ENCODE results near the gene TMEM221.
A peak's percentile ranks its signal among the peaks of the same experiment; 100 is the strongest.
"Not testable (repeated sequence)": the region's sequence is repeated elsewhere in the genome, so short reads cannot be mapped to it uniquely, and the experiment has no call there.

Gene TMEM221

DNA sequence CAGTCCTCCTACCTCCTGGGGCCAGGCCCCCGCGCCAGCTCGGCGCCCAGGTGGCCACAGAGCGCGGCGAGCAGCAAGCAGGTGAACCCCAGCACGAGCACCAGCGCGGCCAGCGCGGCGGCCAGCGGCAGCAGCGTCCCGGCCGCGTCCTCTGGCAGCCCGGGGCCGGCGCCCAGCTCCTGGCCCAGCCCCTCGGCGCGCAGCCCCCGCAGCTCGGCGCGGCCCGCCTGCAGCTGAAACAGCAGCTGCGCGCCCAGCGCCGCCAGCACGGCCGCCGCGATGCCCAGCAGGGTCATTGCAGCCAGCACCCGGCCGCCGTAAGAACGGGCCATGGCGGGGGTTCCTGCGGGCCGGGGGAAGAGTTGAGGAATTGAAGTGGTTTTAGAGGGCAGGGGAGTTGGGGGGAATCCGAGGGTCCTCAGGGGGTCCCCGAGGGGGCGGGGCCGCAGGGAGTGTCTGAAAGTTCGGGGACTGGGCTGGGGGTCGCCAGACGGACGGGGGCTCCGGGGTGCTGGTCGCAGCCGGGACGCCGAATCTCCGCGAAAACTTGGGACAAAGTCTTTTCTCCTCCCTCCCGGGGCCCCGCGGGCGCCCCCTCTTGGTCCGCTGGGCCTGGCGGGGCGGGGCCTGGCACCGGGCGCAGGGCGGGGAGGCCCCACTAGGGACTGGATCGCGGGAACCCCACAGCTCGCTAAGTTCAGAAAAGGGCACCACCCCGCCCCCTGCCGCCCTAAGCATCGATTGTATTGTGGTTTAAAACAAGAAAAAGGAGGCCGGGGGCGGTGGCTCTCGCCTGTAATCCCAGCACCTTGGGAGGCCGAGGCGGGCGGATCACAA, at the start of gene TMEM221:
Gene TMEM221, minus strand, starts transcription at position 538 of the 837 bp plus-strand sequence. Its CDS starts 206 bp downstream, at position 332.
- peak; percentile 16 for DNase-seq (ENCODE audit: low spot score)

GRCh38 chr19:17497149-17497798, 48.8 kb upstream of the TMEM221 start:
- DNase-seq (ENCODE audit: low spot score), result no peak

- DNase-seq (ENCODE audit: low spot score), result peak; percentile 86
Measured at GRCh38 chr19:17496337-17496997, 48.0 kb upstream of the TMEM221 start.

GRCh38 chr19:17495639-17496296, 47.3 kb upstream of the TMEM221 start:
- DNase-seq (ENCODE audit: low spot score), result no peak

GRCh38 chr19:17491287-17491686, 42.8 kb upstream of the TMEM221 start:
- no peak for DNase-seq (ENCODE audit: low spot score)

GRCh38 chr19:17490411-17490810, 41.9 kb upstream of the TMEM221 start:
- no peak for DNase-seq (ENCODE audit: low spot score)

- no peak for DNase-seq (ENCODE audit: low spot score)
Measured at GRCh38 chr19:17489392-17490030, 41.0 kb upstream of the TMEM221 start.

DNA sequence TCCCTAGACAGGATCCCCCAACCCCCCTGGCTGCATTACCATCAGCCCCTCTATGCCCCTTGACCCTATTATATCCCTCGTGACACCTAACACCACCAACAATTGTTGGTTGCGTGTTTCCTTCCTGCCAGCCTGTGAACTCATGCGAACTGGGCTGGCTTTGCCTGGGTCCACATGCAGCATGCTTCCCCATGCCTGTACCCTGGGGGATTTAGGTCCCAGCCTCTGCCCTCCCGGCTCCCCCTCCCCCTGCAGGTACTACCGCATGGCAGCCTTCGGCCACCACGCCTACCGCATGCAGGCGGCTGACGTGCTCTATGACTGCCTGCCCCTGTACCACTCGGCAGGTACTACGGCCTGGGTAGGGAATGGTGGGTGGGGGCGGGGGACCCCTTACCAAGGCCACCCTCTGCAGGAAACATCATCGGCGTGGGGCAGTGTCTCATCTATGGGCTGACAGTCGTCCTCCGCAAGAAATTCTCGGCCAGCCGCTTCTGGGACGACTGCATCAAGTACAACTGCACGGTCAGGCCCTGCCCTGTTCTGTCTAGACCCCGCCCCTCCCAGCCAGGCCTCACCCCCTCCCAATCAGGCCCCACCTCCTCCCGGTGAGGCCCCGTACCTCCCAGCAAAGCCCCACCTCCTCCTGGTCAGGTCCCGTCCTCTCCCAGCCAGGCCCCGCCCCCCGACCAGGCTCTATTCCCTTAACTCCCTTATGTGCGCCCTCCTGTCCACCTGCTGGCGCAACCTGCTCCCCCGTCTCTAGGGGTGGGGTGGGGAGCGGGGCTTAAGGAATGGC, 40.3 kb upstream of the TMEM221 start:
- DNase-seq (ENCODE audit: low spot score), result peak; percentile 69

DNA sequence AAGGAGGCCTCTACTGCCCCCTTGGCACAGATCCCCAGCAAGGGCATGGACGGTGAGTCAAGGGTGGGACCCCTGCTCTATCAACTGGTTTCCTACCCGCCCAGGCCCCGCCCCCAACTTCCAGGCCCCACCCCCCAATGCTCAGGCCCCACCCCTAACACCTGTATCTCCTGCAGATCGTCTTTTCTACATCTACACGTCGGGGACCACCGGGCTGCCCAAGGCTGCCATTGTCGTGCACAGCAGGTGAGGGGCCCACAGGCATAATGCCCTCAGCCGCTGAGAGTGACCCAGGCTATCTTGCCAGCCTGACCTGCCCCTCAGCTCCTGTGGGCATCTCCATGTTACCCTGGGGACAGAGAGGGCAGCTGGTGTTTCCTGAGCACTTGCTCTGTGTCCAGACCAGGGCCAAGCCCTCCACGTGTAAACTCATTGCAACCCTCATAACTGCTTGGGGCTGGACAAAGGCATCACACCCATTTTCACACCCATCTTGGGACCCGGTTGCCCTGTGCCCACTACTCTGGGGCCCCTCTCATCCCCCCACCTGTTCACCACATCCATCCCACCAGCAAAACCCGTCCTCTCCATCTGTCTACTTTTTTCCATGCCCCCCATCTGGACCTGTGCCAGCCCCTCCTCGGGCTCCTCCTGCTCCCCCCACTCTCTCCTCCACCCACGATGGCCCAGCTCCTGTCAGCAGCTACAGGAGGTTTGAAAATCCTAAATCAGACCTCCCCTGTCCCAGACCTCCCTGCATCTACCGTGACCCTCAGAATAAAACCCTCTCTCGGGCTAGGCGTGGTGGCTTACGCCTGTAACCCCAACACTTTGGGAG, 39.0 kb upstream of the TMEM221 start:
- DNase-seq (ENCODE audit: low spot score), result no peak

GRCh38 chr19:17486545-17487240, 38.2 kb upstream of the TMEM221 start:
- DNase-seq (ENCODE audit: low spot score), result no peak

DNA sequence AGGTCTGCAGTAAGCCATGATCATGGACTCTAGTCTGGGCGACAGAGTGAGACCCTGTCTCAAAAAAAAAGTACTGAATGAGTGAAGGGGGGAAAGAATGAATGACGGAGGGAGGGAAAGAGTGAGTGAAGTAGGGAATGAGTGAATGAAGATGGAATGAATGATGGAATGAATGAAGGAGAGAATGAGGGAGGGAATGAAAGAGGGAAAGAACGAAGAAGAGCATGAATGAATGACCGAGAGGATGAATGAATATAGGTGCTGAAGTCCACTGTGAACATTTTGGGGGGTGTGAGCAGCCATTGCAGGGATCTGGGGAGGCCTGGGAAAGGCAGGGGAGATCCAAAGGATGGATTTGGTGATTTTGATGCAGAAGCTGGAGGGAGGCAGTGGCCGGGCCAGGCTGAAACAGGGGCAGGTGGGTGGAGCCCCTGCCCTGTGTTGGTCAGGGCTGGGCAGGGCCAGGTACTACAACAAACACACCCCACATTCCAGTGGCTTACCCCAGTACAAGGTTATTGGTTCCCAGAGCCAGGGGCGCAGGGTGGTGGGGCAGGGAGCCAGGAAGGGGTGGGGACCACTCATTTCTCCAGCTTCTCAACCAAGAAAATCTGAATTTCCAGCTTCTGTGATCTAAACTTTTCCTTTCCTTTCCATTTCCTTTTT, 36.2 kb upstream of the TMEM221 start:
- no peak for DNase-seq (ENCODE audit: low spot score)

DNA sequence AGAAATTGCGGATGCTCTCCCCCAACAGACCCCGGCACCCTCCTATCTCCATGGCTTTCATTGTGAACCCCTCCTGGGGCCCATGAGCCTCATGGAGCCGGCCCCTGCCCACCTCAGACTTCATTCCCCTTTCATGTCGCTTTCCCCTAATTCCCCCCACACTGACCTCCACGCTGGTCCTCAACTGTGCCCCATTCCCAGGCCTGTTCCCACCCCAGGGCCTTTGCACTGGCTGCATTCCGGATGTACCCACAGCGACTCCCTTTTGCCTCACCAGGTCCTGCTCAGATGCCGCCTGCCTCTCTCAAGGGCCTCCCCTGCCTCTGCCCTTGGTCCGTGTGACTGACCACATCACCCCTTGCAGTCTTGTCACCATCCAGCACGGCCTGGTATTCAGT, 35.1 kb upstream of the TMEM221 start:
- DNase-seq (ENCODE audit: low spot score), result no peak

DNA sequence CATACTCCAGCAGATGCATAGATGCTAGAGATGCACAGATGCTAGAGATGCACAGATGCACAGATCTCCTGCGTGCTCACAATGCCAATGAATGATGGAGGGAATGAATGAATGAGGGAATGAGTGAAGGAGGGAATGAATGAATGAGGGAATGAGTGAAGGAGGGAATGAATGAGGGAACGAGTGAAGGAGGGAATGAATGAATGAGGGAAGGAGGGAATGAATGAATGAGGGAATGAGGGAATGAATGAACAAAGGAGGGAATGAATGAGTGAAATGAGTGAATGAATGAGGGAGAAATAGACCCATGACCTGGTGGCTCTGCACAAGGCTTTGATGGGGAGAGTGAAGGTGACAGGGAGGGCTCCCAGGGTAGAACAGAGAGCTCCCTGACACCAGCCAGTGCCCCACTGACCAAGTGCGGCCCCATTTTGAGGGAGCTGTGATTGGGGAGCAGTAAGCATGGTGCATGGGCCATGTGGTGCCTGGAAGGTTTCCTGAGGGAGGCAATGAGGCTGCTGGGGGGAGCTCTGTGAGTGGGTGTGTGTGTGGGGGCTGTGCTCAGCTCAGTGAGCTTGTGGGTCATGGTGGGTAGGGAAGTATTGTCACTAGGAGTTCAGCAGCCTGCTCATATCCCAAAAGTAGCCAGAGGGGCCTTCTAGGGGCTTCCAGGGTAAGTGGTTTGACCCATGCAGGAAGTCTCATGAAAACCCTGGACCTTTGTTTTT, 34.6 kb upstream of the TMEM221 start:
- DNase-seq (ENCODE audit: low spot score), result no peak

GRCh38 chr19:17481986-17482385, 33.5 kb upstream of the TMEM221 start:
- DNase-seq (ENCODE audit: low spot score), result no peak

- DNase-seq (ENCODE audit: low spot score), result no peak
Measured at GRCh38 chr19:17479325-17479791, 30.9 kb upstream of the TMEM221 start.

- DNase-seq (ENCODE audit: low spot score), result no peak
Measured at GRCh38 chr19:17475541-17476115, 27.2 kb upstream of the TMEM221 start.

DNA sequence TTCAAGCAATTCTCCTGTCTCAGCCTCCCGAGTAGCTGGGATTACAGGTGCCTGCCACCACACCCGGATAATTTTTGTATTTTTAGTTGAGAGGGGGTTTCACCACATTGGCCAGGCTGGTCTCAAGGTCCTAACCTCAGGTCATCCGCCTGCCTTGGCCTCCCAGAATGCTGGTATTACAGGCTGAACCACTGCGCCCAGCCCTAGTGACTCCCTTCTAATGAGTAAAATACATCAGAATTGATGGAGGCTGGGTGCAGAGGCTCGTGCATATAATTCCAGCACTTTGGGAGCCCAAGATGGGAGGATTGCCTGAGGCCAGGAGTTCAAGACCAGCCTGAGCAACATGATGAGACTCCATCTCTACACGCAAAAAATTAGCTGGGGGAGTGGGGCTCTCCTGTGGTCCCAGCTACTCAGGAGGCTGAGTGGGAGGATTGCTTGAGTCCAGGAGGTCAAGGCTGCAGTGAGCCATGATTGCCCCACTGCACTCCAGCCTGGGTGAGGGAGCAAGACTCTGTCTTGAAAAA, 26.6 kb upstream of the TMEM221 start:
- DNase-seq (ENCODE audit: low spot score), result not testable (repeated sequence)
